NCI-H1105 (cell line): ENCODE measurements around the gene C4orf17.

Experiments used
- DNase-seq: peaks from one replicate; lab custom pipeline; 2025; lab: John Stamatoyannopoulos, UW

The C4orf17 gene

DNA sequence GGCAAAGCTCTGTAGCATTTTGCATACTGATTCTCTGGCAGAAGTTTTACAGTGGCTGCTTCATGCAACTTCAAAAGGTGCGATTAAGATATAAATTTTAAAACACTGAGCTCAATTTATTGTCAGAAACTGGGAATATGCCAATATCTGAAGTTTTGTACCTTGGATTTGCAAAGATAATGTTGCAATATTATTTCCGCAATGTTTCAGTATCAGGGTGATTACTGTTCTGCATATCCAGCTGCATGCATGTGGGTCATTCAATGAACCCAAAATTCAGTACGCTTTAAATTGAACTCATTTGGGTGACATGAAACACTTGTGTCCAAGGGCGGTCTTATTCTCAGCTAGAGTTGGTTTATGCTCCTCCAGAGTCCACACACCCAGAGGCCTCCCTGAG is 26.9 kb downstream of the C4orf17 start:
- DNase-seq: no peak

DNA sequence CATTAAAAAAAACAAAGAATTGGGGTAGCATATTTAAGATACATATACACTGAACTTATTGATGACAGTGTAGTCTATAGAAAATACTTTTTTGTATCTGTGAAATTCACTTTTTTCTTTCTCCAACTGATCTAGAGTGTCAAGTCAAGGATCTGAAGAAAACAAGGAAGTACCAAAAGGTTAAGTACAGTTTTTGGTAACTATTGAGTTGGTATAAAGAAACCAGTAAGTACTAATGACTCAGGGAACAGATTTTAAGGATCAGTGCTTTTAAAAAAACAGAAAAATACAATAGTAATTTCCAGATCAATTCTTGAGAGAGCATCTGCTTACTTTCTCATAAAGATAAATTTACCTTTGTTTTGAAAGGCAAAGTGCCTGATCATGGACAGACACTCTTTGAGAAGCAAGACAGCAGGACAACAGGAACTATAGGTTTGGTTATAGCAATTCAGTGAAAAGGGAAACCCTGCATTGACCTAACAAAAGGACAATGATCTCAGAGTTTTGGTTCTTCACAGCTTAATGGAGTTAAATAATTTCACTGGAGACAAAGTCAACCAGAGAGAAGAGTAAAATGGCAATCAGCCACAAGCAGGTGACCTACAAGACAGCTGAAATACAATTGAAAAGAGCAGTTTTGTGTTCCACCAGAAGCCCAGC is 29.6 kb downstream of the C4orf17 start:
- no peak for DNase-seq

- DNase-seq: no peak
Measured at GRCh38 chr4:99552872-99553271, 42.1 kb downstream of the C4orf17 start.

- peak; percentile 85 for DNase-seq
Measured at GRCh38 chr4:99563310-99564186, 52.7 kb downstream of the C4orf17 start, which contains the start of gene TRMT10A. TRMT10A (minus strand) TSS chr4:99564039; CDS start chr4:99559338, 4,701 bp downstream.

- DNase-seq: no peak
Measured at GRCh38 chr4:99564921-99565320, 54.1 kb downstream of the C4orf17 start.

DNA sequence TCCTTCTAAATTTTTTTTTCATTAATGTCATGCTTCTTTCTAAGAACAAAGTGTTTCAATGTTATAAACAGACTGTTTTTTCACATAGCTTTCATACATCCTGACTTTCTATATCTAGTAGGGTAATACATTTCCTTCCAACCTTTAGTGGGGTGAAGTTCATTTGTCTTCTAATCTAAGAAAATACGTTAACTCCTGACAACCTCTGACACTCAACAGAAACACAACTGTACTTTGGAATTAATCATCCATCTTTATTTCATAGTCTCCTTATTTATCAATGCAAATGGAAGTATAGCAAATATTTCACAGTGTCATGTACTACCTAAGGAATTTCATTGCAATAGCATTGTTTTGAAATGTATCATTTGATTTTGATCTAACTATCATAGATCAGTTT is 61.1 kb downstream of the C4orf17 start:
- no peak for DNase-seq

- no peak for DNase-seq
Measured at GRCh38 chr4:99572527-99573240, 61.9 kb downstream of the C4orf17 start.

DNA sequence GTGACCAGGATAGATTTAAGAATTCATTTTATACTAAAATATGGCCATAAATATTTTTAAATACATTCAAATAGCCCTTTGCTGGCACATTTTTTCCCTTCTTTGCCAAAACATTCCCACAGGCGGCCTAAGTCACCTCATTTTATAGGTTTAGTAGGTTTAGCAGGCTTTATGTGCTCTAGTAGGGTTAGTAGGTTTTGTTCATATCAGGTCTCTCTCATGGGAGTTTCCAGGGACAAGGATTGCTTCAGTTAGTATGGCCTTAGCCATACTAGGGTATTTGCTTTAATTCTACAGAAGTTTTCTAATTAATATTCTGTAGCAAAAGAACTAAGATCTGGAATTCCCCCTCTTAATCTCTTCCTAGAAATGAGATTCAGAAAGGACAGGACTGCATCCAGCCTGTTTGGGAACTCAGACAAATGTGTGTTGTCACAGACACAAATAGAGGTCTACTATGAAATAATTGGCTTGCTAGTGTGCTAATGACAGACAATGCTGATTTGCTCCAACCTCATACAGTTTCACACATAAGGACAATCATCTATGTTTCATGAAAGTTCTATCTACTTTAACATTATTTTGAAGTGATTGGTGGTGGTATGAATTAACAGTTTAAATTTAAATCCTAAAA is 63.0 kb downstream of the C4orf17 start:
- no peak for DNase-seq

GRCh38 chr4:99574530-99575324 is 63.9 kb downstream of the C4orf17 start, which contains the start of gene MTTP:
MTTP (plus strand) TSS chr4:99574824; CDS start chr4:99574910, 86 bp downstream.
- no peak for DNase-seq

- DNase-seq: no peak
Measured at GRCh38 chr4:99578714-99579113, 67.9 kb downstream of the C4orf17 start.

- no peak for DNase-seq
Measured at GRCh38 chr4:99585516-99585915, 74.7 kb downstream of the C4orf17 start.

- DNase-seq: no peak
Measured at GRCh38 chr4:99586322-99586721, 75.5 kb downstream of the C4orf17 start.

- no peak for DNase-seq
Measured at GRCh38 chr4:99586797-99587196, 76.0 kb downstream of the C4orf17 start.

DNA sequence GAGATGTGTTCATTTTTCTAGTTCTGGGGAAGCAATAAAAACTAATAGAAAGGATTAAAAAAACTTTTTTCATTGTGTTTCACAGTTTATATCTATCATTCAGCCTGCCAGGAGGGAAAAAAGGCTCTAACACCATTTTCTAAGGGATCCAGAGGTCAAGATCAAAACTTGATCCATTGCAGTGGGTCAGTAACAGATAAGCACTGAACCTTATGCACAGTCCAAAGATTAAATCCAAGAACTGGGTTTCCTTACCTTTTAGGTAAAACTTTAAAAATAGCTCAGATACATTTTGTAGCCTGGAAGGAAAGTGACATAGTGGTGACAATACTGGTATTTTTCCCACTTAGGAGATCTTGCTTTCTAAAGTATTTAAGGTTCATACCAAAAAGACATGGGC is 76.5 kb downstream of the C4orf17 start:
- no peak for DNase-seq

GRCh38 chr4:99587803-99588202 is 77.0 kb downstream of the C4orf17 start:
- DNase-seq: no peak

- no peak for DNase-seq
Measured at GRCh38 chr4:99591757-99592156, 80.9 kb downstream of the C4orf17 start.
